GM10248 (cell line): ENCODE data around the gene ATP11A.

Experiments used
- CTCF ChIA-PET: fragments of 300-600 bp; sonication (Branson Sonifier 250); formaldehyde crosslinking; extraction: SDS; loops from one replicate; lab custom pipeline; 2021; ENCODE audit warnings: antibody characterized with exemption; lab: Yijun Ruan, JAX
- POLR2A ChIA-PET: fragments of 350-650 bp; sonication (Branson Sonifier 250); formaldehyde crosslinking; extraction: SDS; loops from one replicate; lab custom pipeline; 2020; ENCODE audit warnings: antibody characterized with exemption; lab: Yijun Ruan, JAX
- DNase-seq: peaks from one replicate; pipeline ENCODE4 v3.0.0; 2012; ENCODE audit errors: extremely low spot score
- TF ChIP-seq, protein P1 (sequence below): IDR thresholded peaks from 2 replicates; pipeline ENCODE4 v1.5.1; 2012; ENCODE audit warnings: mild to moderate bottlenecking, low read depth; ENCODE audit errors: extremely low read depth, missing control alignments, control extremely low read depth

ATP11A gene

GRCh38 chr13:112923962-112924361 is 234.1 kb downstream of the ATP11A start:
- TF ChIP-seq, protein P1, sequence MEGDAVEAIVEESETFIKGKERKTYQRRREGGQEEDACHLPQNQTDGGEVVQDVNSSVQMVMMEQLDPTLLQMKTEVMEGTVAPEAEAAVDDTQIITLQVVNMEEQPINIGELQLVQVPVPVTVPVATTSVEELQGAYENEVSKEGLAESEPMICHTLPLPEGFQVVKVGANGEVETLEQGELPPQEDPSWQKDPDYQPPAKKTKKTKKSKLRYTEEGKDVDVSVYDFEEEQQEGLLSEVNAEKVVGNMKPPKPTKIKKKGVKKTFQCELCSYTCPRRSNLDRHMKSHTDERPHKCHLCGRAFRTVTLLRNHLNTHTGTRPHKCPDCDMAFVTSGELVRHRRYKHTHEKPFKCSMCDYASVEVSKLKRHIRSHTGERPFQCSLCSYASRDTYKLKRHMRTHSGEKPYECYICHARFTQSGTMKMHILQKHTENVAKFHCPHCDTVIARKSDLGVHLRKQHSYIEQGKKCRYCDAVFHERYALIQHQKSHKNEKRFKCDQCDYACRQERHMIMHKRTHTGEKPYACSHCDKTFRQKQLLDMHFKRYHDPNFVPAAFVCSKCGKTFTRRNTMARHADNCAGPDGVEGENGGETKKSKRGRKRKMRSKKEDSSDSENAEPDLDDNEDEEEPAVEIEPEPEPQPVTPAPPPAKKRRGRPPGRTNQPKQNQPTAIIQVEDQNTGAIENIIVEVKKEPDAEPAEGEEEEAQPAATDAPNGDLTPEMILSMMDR = no peak
- ChIA-PET POLR2A (no interaction called here), CTCF (interaction anchor here (0.8 kb wide), 1 partner anchor 19 kb away, joined by 3 read pairs; no protein-coding TSS in a partner anchor)
- no peak for DNase-seq

GRCh38 chr13:112924365-112924764 is 234.5 kb downstream of the ATP11A start:
- TF ChIP-seq, protein P1 = no peak
- ChIA-PET CTCF (interaction anchor here (0.8 kb wide), 1 partner anchor 19 kb away, joined by 3 read pairs; no protein-coding TSS in a partner anchor), POLR2A (no interaction called here)
- no peak for DNase-seq

DNA sequence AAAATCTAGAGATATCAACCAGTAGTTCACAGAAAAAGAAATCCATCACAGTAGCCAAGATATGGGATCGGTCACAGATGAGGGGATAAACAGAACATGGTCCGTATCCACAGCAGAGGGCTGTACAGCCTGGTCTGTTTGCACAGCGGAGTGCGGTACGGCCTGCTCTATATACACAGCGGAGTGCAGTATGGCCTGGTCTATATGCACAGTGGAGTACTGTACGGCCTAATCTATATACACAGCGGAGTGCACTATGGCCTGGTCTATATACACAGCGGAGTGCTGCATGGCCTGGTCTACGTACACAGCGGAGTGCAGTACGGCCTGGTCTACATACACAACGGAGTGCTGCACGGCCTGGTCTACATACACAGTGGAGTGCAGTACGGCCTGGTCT is 236.2 kb downstream of the ATP11A start:
- CTCF ChIA-PET = no interaction called here
- TF ChIP-seq, protein P1 = no peak
- POLR2A ChIA-PET = no interaction called here
- DNase-seq = no peak

GRCh38 chr13:112926993-112927392 is 237.2 kb downstream of the ATP11A start:
- DNase-seq = no peak
- CTCF ChIA-PET = no interaction called here

DNA sequence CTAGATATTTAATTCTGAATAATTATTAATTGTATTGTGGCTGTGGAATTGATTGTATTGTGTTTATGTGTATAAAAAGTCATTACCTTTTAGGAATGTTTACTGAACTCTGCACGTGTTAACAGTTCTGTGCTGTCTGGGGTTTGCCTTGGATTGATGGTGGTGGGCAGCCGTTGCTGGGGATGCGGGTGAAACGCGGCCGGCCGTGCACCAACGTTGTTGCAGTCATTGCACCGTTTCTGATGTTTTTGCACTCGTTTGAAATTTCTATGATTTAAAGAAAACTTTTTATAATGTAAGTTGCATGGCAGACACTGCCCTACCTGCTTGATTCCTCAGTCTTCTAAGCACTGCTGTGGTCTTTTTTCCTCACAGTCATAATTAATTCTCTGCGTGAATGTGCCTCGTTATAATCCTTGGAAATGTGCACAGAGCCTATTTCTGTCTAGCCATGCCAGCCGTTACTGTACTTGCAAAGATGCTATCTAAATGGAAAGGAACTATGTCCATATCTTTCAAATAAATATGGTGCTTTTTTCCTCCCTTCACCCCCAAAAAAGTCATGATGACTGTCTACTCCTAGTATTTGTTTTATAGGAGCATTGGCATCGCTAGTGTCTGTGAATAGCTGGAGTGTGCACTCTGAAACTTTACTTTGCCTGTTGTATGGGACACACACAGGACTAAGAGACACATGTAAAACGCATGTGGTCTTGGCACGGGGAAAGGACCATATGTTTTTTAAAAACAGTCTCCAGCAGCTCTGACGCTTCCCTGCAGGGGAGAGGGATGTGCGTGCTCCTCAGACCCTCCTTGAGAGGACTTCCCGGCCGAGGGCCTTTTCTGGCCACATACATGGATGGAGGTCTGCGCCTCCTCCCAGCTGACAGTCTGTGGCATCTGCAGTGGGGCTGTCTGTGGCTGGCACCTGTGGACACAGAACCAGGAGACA is 238.5 kb downstream of the ATP11A start:
- ChIA-PET CTCF (interaction anchor here (1.0 kb wide), 1 partner anchor 10 kb away, joined by 3 read pairs; no protein-coding TSS in a partner anchor), POLR2A (no interaction called here)
- TF ChIP-seq, protein P1 = no peak
- no peak for DNase-seq

More at GRCh38 chr13:112926993-112927392, 237.2 kb downstream of the ATP11A start:
- POLR2A ChIA-PET = no interaction called here
- TF ChIP-seq, protein P1 = no peak

GRCh38 chr13:112928972-112929782 is 239.3 kb downstream of the ATP11A start:
- ChIA-PET POLR2A (no interaction called here), CTCF (interaction anchor here (1.0 kb wide), 2 partner anchors 9 to 14 kb away, joined by 3 to 4 read pairs; no protein-coding TSS in a partner anchor)
- no peak for DNase-seq
- TF ChIP-seq, protein P1 = no peak
